ENCODE results near the gene ISCU.
"Not testable (repeated sequence)": the region's sequence is repeated elsewhere in the genome, so short reads cannot be mapped to it uniquely, and the experiment has no call there.

The ISCU gene

DNA sequence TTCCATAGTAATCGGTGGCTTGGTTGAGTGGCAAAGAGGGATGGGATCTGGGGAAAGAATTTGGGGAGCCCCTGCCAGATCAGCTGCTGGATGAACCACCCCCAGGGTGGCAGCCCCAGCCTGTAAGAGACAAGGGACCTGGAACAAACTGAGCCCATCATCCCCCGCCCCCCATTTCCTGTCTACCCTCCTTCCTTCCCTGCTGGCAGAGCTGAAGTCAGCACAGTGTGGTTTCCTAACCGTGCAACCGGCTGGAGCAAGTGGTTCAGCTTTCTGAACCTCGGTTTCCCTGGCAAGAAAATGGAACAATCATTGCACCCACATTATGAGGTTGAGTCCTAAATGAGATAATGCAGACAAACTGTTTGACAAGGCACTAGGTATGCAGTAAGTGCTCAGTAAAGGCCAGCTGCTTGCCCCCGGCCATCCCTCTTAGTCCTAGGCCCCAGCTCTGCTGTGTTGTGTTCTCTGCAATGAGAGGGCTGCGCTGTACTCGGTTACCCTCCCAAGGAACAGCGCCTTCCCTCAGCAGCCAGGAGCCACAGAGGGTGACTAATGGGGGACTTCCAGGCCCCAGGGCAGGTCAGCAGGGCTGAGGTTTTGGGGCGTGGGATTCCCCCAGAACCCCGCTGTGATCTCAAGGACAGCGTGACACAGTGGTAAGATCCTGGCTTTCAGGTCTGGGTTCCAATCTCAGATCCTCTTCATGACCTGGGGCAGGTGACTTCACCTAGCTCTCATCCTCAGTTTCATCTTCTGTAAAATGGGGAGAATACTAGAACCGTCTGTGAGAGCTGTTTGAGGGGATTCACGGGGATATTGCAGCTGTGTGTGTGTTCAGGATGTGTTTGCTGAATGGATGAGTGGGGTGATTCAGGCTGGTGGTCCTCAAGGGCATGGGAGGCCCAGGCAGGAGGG is 54.8 kb downstream of the ISCU start:
- H3K4me3 ChIP-seq (ENCODE audit: low read length) = no peak overlapping the region
- TF ChIP-seq, protein P1, sequence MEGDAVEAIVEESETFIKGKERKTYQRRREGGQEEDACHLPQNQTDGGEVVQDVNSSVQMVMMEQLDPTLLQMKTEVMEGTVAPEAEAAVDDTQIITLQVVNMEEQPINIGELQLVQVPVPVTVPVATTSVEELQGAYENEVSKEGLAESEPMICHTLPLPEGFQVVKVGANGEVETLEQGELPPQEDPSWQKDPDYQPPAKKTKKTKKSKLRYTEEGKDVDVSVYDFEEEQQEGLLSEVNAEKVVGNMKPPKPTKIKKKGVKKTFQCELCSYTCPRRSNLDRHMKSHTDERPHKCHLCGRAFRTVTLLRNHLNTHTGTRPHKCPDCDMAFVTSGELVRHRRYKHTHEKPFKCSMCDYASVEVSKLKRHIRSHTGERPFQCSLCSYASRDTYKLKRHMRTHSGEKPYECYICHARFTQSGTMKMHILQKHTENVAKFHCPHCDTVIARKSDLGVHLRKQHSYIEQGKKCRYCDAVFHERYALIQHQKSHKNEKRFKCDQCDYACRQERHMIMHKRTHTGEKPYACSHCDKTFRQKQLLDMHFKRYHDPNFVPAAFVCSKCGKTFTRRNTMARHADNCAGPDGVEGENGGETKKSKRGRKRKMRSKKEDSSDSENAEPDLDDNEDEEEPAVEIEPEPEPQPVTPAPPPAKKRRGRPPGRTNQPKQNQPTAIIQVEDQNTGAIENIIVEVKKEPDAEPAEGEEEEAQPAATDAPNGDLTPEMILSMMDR (conservative IDR thresholded peaks at IDR 0.05; ENCODE audit: low read length) = no peak
- peak; percentile 49 for DNase-seq (ENCODE audit: low read depth)

DNA sequence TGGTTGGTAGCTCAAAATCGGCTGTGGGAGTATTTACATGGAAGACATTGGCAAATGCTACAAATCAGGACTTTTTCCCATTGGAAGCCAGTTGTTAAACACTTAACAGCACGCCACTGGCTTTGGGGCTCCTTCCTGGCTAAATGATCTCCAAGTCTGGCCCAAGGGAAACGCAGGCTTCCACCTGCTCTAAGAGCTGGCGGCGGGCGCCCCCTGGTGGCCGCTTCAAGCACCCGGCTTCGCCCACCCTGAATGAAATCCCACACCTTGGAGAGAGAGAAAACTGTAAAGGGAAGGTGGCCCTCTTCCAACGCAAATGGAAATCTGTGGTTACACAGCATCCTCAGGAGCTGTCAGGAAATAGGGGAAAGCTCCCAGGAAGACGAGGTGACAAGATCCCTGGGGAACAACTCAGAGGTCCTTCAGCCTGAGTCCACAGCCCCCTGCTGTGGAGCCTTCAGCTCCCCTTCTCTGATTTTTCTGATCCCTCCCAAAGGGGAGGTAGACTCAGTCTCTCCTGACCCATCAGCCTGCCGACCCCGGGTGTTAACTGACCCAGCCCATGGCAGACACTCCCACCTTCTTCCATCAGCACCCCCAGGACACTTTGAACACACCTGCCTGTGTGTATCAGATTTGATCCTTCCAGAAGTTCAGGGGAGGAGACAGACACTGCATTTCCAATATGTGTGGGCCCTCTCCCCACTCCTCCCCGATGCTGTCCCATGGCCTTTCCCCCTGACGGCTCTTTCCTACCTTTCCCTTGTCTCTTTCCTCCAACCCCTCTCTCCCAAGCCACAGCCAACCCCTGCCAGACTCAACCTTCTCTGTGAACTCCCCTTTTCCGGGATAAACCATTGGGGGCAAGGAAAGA is 55.9 kb downstream of the ISCU start:
- TF ChIP-seq, protein P1 (conservative IDR thresholded peaks at IDR 0.05; ENCODE audit: low read length) = peak; percentile 92
- peak; percentile 85 for DNase-seq (ENCODE audit: low read depth)
- no peak overlapping the region for H3K4me3 ChIP-seq (ENCODE audit: low read length)

DNA sequence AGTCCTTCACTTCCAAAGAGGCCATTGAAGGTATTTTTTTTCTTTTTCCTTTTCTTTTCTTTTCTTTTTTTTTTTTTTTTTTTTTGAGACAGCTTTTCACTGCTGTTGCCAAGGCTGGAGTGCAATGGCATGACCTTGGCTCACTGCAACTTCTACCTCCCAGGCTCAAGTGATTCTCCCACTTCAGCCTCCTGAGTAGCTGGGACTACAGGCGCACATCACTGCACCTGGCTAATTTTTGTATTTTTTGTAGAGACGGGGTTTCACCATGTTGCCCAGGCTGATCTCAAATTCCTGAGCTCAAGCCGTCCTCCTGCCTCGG is 56.5 kb downstream of the ISCU start:
- not testable (repeated sequence) for H3K4me3 ChIP-seq (ENCODE audit: low read length); DNase-seq (ENCODE audit: low read depth)

All from AG10803 (cell line).